KBM-7 (cell line): ENCODE data around the gene LSM11.

Experiments
- DNase-seq: peaks from one replicate; pipeline ENCODE4 v3.0.0-alpha.2; 2015
- in situ Hi-C: fragments of 300-500 bp; cut with MboI; formaldehyde crosslinking; loops from 2 replicates; pipeline ENCODE4 v1.14.3; 2020; ENCODE audit warnings: low sequenced_read_pairs, low pct_unique_long_range_greater_than_20kb, mixed read lengths

The LSM11 gene

GRCh38 chr5:157731272-157732129 lies 12.0 kb upstream of the LSM11 start, which contains the start of gene THG1L:
Gene THG1L, plus strand, starts transcription at chr5:157731420. Its CDS starts 21 bp downstream, at chr5:157731441.
- DNase-seq: peak; percentile 99
- in situ Hi-C loops: no loop called here

GRCh38 chr5:157732130-157732514 lies 11.4 kb upstream of the LSM11 start:
- no peak for DNase-seq
- in situ Hi-C loops: no loop called here

DNA sequence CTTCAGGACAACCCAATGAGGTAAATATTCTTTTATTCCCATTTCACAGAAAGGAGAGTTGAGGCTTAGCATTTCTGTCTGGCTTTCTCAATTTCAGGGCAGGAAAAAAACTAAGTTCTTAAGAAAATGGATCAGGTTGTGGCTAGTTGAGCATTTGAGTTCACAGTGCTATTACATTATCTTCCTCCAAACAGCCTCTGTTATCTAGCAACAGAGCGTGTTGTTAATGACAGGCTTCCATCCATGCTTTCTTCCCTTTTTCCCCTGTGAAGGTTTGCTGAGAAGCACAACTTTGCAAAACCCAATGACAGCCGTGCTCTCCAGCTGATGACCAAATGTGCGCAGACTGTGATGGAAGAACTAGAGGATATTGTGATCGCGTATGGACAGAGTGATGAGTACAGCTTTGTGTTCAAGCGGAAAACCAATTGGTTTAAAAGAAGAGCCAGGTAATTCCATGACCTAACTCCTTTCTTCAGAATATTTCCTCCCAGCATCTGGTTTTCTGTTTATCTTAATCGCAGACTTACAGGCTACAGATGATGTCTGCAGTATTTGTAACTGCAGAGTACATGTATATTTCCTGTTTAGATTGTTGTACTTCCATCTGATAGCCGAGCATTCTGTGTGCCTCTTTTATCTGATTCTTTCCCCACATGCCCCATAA lies 10.8 kb upstream of the LSM11 start:
- no peak for DNase-seq
- in situ Hi-C loops: no loop called here

DNA sequence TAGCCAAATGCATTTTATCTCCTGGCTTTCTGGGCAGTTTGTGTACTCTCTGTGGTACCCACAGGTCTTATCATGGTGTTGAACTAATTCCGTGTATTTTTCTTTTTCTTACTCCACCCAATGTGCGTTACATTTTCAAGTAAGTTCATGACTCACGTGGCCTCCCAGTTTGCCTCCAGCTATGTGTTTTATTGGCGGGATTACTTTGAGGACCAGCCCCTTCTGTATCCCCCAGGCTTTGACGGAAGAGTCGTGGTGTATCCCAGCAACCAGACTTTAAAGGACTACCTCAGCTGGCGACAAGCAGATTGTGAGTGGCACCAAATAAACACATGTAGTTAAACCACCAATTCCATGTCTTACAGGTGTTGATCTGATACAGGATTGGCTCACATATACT lies 9.1 kb upstream of the LSM11 start:
- in situ Hi-C loops: no loop called here
- no peak for DNase-seq

GRCh38 chr5:157735991-157736390 lies 7.5 kb upstream of the LSM11 start:
- in situ Hi-C loops: no loop called here

DNA sequence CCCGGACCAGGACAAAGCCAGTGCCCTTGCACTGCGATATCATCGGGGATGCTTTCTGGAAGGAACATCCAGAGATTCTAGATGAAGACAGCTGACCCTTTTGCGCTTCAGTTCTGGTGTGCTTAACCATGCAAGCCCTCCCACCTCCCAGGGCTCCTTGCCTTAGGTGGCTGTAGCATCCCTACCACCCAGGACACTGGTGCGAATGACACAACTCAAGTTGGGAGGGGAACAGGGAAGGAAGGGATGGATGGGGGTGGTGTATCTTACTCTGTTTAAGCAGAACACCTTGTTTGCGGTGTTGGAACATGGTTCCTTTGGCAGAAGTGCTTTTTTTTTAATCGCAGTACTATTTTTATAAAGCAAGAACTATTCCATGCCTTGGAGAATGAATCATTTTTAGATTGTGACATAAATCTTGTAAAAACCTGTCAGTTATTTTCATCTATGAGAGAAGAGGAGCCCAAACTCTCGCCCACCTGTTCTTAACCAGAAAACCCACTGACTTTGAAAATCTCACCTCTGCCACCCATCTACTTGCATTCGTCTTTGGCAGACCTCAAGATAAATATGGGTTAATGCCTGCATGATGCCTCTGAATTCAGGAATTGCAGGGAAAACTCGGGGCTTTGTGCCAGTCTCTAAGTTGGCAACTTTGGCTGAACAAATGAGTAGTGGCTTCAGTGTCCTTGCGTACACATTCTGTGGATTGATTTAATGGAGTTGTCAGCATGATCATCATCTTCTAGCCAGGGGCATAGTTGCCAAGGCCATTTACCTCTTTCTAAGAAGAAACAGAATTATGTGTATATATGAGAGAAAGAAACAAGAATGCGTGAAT lies 3.9 kb upstream of the LSM11 start:
- in situ Hi-C loops: no loop called here
- DNase-seq: no peak

More at GRCh38 chr5:157735991-157736390, 7.5 kb upstream of the LSM11 start:
- no peak for DNase-seq

- in situ Hi-C loops: no loop called here
- DNase-seq: peak; percentile 42
Measured at GRCh38 chr5:157740229-157740610, 3.3 kb upstream of the LSM11 start.

DNA sequence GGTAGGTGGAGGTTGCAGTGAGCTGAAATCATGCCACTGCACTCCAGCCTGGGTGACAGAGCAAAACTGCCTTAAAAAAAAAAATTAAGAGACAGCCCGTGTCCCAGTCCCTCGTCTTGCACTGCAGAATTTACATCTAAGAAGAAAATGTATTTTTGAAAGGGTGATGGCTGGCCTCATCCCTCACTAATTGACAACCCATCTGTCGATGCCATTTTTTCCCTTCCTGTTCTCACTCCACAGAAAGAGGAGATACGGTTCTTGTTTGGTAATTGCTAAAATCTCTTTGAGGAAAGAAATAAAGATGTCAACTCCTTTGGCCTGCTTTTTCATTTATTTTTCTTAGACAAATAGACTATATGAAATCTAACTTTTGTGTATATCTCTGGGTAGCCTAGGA lies 2.4 kb upstream of the LSM11 start:
- in situ Hi-C loops: no loop called here

GRCh38 chr5:157744051-157745011 lies 819 bp downstream of the LSM11 start:
- peak; percentile 28 for DNase-seq
- in situ Hi-C loops: no loop called here

More for the DNA sequence above, 2.4 kb upstream of the LSM11 start:
- no peak for DNase-seq

GRCh38 chr5:157745041-157745456 lies 1.5 kb downstream of the LSM11 start:
- in situ Hi-C loops: no loop called here
- no peak for DNase-seq

- in situ Hi-C loops: no loop called here
- no peak for DNase-seq
Measured at GRCh38 chr5:157747173-157747740, 3.7 kb downstream of the LSM11 start.

- in situ Hi-C loops: no loop called here
- DNase-seq: no peak
Measured at GRCh38 chr5:157747766-157748700, 4.5 kb downstream of the LSM11 start.

DNA sequence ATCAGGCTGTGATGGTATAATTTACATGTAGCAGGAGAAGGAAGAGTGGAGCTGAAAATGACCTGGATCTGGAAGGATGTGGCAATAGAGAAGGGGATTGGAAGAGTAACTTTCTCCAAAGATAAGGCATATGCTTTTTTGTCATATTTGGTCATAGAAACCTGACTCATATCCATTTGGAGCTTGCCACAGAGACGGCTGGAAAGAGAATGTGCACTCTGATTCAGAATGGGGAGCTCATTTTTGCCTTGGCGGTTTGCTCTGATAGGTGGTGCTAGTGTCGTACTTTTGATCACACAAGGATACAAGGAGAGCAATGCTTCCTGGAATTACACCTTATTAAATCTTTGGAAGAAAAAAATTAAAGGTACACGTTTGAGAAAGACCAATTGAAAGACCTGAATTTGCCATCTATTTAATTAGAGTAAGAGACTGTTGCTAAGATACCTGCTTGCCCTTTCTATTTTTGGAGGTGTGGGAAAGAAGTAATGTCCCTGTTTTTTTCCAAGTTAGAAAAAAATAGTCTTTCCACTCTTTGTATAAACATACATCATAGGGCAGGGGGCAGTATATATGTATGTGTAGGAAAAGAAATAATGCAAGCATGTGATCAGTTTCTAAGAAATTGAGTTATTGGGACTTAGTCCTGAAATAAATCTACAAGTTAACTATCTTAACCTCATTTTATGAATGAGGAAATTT lies 5.4 kb downstream of the LSM11 start:
- no peak for DNase-seq
- in situ Hi-C loops: no loop called here

DNA sequence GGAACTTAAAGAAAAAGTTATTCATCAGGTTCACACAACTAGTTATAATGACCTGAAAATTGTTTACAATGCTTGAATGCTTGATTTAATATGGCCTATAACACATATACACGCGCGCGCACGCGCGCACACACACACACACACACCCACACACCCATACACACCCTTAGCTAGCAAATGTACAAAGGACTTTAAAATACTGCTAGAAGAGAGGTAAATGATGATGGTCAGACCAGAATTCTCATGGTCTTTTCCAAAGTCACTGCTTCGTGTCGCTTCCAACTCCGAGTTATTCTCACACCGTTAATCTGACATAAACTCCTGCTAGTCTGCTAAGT lies 5.9 kb downstream of the LSM11 start:
- in situ Hi-C loops: no loop called here
- DNase-seq: no peak

- in situ Hi-C loops: no loop called here
- no peak for DNase-seq
Measured at GRCh38 chr5:157750320-157750719, 6.8 kb downstream of the LSM11 start.

DNA sequence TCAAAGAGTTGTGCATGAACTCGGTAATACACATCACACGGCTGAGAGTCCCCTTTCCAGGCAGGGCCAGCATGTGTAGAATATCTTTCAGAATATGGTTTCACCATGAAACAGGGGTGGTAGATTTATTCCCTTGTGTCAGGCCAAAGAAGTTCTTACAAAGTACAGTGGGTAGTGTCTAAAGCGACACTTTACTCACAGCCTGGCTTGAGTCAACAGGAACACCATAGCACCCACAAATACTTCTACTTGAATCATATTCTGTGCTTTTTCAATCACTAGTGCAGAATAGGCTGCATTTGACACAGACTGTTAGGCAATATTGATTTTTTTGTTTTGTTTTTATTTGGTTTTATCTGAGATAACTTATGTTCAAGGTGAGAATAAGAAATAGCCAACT lies 12.6 kb downstream of the LSM11 start:
- DNase-seq: no peak
- in situ Hi-C loops: no loop called here

GRCh38 chr5:157758706-157759105 lies 15.2 kb downstream of the LSM11 start:
- DNase-seq: no peak
- in situ Hi-C loops: no loop called here
